Gastrocnemius medialis (tissue), 4 donors: Measurements from ENCODE around the gene EXOC3L2. TPM values are rescaled to one million over a fixed set of nuclear protein-coding genes. Genes with fewer than 3 reads are reported as not detected.
A peak's percentile ranks its signal among the peaks of the same experiment; 100 is the strongest.

Experiments
- ATAC-seq, 2 donors: fragments of 150-250 bp; one replicate each; pipeline ENCODE4 v1.9.1; 2016
- DNase-seq, 2 donors: peaks; one replicate each; pipeline ENCODE4 v3.0.0-alpha.2; 2019
- H3K27ac ChIP-seq, 4 donors: fragments of 200-600 bp; sonication (generic); 1 replicate in 1 of 4; 2 replicates in 3 of 4; pipeline ENCODE4 v1.5.1; 2016 to 2018; ENCODE audit warnings: mild to moderate bottlenecking in 2 of 4, moderate library complexity in 1 of 4
- H3K27me3 ChIP-seq, 3 donors: fragments of 200-600 bp; sonication (generic) in 2 of 3; 1 replicate in 1 of 3; 2 replicates in 2 of 3; pipeline versions ENCODE4 v1.5.1 to v1.6.0; 2016 to 2019; ENCODE audit warnings: mild to moderate bottlenecking in 1 of 3, moderate library complexity in 1 of 3
- H3K36me3 ChIP-seq, 2 donors: fragments of 200-600 bp; sonication (generic) in 1 of 2; one replicate each; pipeline ENCODE4 v1.5.1; 2017 to 2018
- H3K4me1 ChIP-seq, 2 donors: fragments of 200-600 bp; sonication (generic) in 1 of 2; one replicate each; pipeline ENCODE4 v1.5.1; 2016 to 2017; ENCODE audit warnings: mild to moderate bottlenecking in 2 of 2
- H3K4me3 ChIP-seq, 4 donors: fragments of 200-600 bp; sonication (generic) in 3 of 4; 1 replicate in 1 of 4; 2 replicates in 3 of 4; pipeline ENCODE4 v1.5.1; 2016 to 2019; ENCODE audit warnings: mild to moderate bottlenecking in 2 of 4
- H3K9me3 ChIP-seq, 3 donors: fragments of 200-600 bp; sonication (generic) in 2 of 3; 1 replicate in 1 of 3; 2 replicates in 2 of 3; pipeline ENCODE4 v1.5.1; 2016 to 2019
- CTCF ChIP-seq, 5 experiments: fragments of 450-650 bp in 3 of 5; fragments of 200-600 bp in 2 of 5; sonication (generic) in 2 of 5; IDR thresholded peaks in 4 of 5; conservative IDR thresholded peaks in 1 of 5; 1 replicate in 4 of 5; 2 replicates in 1 of 5; pipeline ENCODE4 v1.5.1; 2016 to 2019; ENCODE audit warnings: antibody characterized with exemption in 5 of 5, mild to moderate bottlenecking in 3 of 5, moderate library complexity in 3 of 5
- POLR2A ChIP-seq, 2 donors: fragments of 450-650 bp; IDR thresholded peaks; one replicate each; pipeline ENCODE4 v1.6.1; 2017; ENCODE audit warnings: antibody characterized with exemption in 2 of 2, mild to moderate bottlenecking in 2 of 2, moderate library complexity in 2 of 2
- in situ Hi-C, 4 donors: fragments of 200-750 bp; cut with MboI; loops; one replicate each; pipeline versions ENCODE4 v1.15.0 to v1.8.0; 2017; ENCODE audit warnings: low sequenced_read_pairs in 4 of 4
- intact Hi-C: fragments of 100-400 bp; cut with DNase I; formaldehyde crosslinking; loops from one replicate; pipeline ENCODE4 v1.15.1; 2023; ENCODE audit warnings: low total_unique reads
- total RNA-seq, 4 donors: library from RNA; depleted of rRNA; stranded (reverse); fragments of >200 nt; gene quantifications; one replicate each; pipeline versions ENCODE4 v1.1.0 to v1.2.3, GENCODE V29; 2016

The EXOC3L2 gene
- total RNA-seq, 4 donors from 2014 or later = 0.46 to 0.55 TPM; not detected in 2

DNA sequence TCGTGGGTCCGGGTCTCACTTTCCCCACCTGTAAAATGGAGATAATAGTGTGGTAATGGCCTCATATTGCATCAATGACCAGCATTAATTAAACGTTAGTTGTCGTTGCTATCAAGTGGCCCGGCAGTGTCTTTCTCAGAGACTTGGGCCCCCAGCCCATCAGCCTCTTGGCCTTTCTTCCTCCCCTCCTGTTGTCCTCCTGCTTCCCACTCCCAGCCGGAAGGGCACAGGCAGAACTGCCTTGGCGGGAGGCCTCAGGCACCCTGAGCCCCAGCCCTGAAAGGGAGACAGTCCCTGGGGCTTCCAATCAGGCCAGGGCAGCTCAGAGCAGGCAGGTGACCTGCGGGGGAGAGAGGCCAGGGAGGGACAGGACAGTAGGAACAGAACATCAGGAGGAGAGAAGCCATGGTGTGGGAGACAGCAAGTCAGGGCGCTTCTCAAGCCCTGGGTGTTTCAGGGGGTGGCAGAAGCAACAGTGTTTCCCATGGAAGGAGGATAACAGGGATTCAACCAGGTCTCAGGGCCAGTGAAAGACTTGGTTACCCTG is 10.5 kb upstream of the EXOC3L2 start:
- no peak for TF ChIP-seq POLR2A (IDR thresholded peaks at IDR 0.05)
- no peaks in the 10 kb centered on the region for H3K36me3 ChIP-seq

DNA sequence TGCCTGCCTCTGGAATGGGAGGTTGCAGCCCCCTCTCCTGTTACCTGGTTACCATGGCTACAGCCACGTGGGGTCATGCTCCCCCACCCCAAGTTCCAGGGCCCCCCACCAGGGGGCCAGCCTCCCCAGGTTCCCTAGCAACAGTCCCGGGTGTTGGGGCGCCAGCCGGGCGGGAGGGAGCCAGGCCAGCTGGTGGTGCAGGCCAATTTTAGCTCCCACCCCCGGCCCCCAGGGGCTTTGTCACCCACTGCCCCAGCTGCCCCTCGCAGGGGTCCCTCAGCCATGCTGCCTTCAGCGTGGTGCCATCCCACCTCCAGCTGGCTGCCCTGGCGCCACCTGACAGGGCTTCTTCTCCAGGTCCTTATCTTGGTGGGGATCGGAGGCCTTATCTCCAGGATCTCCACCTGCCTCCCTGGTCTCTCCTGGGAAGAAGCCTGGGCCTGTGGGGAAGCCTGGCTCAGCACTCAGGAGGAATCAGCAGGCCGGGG is 8.9 kb upstream of the EXOC3L2 start:
- Histone ChIP-seq H3K4me3 (no peak overlapping the region), H3K36me3 (no peaks in the 10 kb centered on the region), H3K27me3 (no peaks in the 10 kb centered on the region), H3K9me3 (no peaks in the 10 kb centered on the region), H3K4me1 (peaks cover 22 to 23% of the 10 kb centered on the region in 2 donors), H3K27ac (no peak overlapping the region)
- TF ChIP-seq POLR2A (IDR thresholded peaks at IDR 0.05) (no peak), CTCF (IDR thresholded peaks at IDR 0.05 in 4 of 5, conservative IDR thresholded peaks at IDR 0.05 in 1 of 5) (no peak)
- ATAC-seq = no peak
- no peak for DNase-seq
- in situ Hi-C loops (loop anchor here in 1 of 4 donors (5.0 kb wide), 1 partner anchor 83 kb away; no protein-coding TSS in a partner anchor), intact Hi-C loops (loop anchor here (5.0 kb wide), 1 partner anchor 162 kb away; the partner anchor contains the start of gene PPP1R37)

More for the DNA sequence above, 10.5 kb upstream of the EXOC3L2 start:
- in situ Hi-C loops = no loop called here
- no peak overlapping the region for H3K4me3 ChIP-seq
- ATAC-seq (no peak), DNase-seq (no peak)
- intact Hi-C loops = no loop called here
- H3K9me3 ChIP-seq = no peaks in the 10 kb centered on the region
- peaks cover 16 to 17% of the 10 kb centered on the region in 2 donors for H3K4me1 ChIP-seq
- H3K27ac ChIP-seq = no peak overlapping the region
- no peaks in the 10 kb centered on the region for H3K27me3 ChIP-seq

DNA sequence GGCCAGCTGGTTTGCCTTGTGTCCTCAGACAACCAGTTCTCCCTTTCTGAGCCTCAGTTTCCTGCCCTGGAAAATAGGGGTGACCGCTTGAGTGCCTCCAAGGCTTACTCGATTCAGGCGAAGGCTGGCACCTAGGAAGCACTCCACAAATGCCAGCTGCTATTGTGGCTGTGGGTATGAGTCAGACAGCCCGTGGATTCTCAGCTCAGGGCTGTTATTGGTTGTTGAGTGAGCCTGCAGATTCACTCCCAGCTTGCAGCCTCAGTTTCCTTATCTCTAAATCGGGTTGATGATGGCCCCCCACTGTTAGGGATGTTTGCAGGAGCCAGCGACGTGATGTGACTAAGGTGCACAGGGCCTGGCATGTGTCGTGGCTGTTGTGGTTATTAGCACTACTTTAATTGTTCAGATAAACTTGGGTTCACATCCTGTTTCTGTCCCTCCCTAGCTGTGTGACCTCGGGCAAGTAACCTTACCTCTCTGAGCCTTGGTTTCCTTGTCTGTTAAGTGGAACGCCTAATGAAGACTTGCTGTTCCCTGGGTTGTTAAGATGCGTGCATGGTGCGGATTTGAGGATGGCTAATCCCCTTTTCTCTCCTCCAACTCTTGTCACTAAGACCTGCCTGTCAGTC is 8.3 kb upstream of the EXOC3L2 start:
- Histone ChIP-seq H3K9me3 (no peaks in the 10 kb centered on the region), H3K27me3 (no peaks in the 10 kb centered on the region), H3K27ac (no peak overlapping the region), H3K4me3 (no peak overlapping the region), H3K36me3 (no peaks in the 10 kb centered on the region), H3K4me1 (peaks cover 22 to 23% of the 10 kb centered on the region in 2 donors)
- DNase-seq (no peak), ATAC-seq (no peak)
- TF ChIP-seq POLR2A (IDR thresholded peaks at IDR 0.05) (no peak), CTCF (IDR thresholded peaks at IDR 0.05 in 4 of 5, conservative IDR thresholded peaks at IDR 0.05 in 1 of 5) (no peak)
- intact Hi-C loops (loop anchor here (5.0 kb wide), 1 partner anchor 161 kb away; the partner anchor contains the start of gene PPP1R37), in situ Hi-C loops (loop anchor here in 1 of 4 donors (5.0 kb wide), 1 partner anchor 84 kb away; no protein-coding TSS in a partner anchor)

- Histone ChIP-seq H3K4me1 (peaks cover 23 to 26% of the 10 kb centered on the region in 2 donors), H3K27me3 (no peaks in the 10 kb centered on the region), H3K36me3 (no peaks in the 10 kb centered on the region), H3K4me3 (peak overlapping the region; percentile 80 to 91 (median 86)), H3K27ac (peak overlapping the region; percentile 76 to 89 (median 80)), H3K9me3 (no peaks in the 10 kb centered on the region)
- DNase-seq (no peak), ATAC-seq (peak in 1 of 2 donors; percentile 7)
- TF ChIP-seq POLR2A (IDR thresholded peaks at IDR 0.05) (no peak), CTCF (IDR thresholded peaks at IDR 0.05 in 4 of 5, conservative IDR thresholded peaks at IDR 0.05 in 1 of 5) (no peak)
- intact Hi-C loops (loop anchor here (2.0 to 5.0 kb wide), 2 partner anchors 73 to 159 kb away; partner anchors contain the start of genes BLOC1S3, PPP1R37 and TRAPPC6A), in situ Hi-C loops (loop anchor here in 1 of 4 donors (5.0 kb wide), 1 partner anchor 86 kb away; no protein-coding TSS in a partner anchor)
These were observed 6.5 kb upstream of the EXOC3L2 start for GRCh38 chr19:45251452-45252354.
